Stimulated activated CD8-positive, alpha-beta memory T cell treated with anti-CD3 and anti-CD28 coated beads, Interleukin-7, amount 100 ng/mL, for 48 hours (primary cell): ENCODE results near the gene JPH3.
"Not testable (repeated sequence)": the region's sequence is repeated elsewhere in the genome, so short reads cannot be mapped to it uniquely, and the experiment has no call there.

Experiments used
- DNase-seq, 2 donors: peaks; one replicate each; pipeline ENCODE4 v3.0.0-alpha.2; 2020; ENCODE audit warnings: low read depth in 1 of 2; ENCODE audit errors: extremely low read depth in 1 of 2

The JPH3 gene

GRCh38 chr16:87677830-87678229 lies 75.5 kb downstream of the JPH3 start:
- no peak for DNase-seq

- no peak for DNase-seq
Measured at GRCh38 chr16:87678618-87679017, 76.3 kb downstream of the JPH3 start.

GRCh38 chr16:87679593-87680271 lies 77.4 kb downstream of the JPH3 start:
- no peak for DNase-seq

GRCh38 chr16:87680272-87680644 lies 78.0 kb downstream of the JPH3 start:
- no peak for DNase-seq

- DNase-seq, result not testable (repeated sequence)
Measured at GRCh38 chr16:87681051-87681602, 78.8 kb downstream of the JPH3 start.

- DNase-seq, result no peak
Measured at GRCh38 chr16:87681981-87682570, 79.8 kb downstream of the JPH3 start.

- DNase-seq, result no peak
Measured at GRCh38 chr16:87682852-87683399, 80.6 kb downstream of the JPH3 start.

- DNase-seq, result no peak
Measured at GRCh38 chr16:87684106-87684677, 81.9 kb downstream of the JPH3 start.

GRCh38 chr16:87684711-87685404 lies 82.5 kb downstream of the JPH3 start:
- no peak for DNase-seq

GRCh38 chr16:87685405-87685755 lies 83.1 kb downstream of the JPH3 start:
- DNase-seq, result no peak

- DNase-seq, result no peak
Measured at GRCh38 chr16:87685766-87686165, 83.5 kb downstream of the JPH3 start.

- no peak for DNase-seq
Measured at GRCh38 chr16:87686697-87687096, 84.4 kb downstream of the JPH3 start.

GRCh38 chr16:87687126-87687910 lies 85.0 kb downstream of the JPH3 start:
- no peak for DNase-seq

- no peak for DNase-seq
Measured at GRCh38 chr16:87687998-87688529, 85.8 kb downstream of the JPH3 start.

- DNase-seq, result no peak
Measured at GRCh38 chr16:87688876-87689815, 86.8 kb downstream of the JPH3 start.

- DNase-seq, result no peak
Measured at GRCh38 chr16:87689956-87690465, 87.7 kb downstream of the JPH3 start.

GRCh38 chr16:87690911-87691685 lies 88.8 kb downstream of the JPH3 start:
- DNase-seq, result no peak

- DNase-seq, result no peak
Measured at GRCh38 chr16:87691686-87692079, 89.4 kb downstream of the JPH3 start.
